Body of pancreas (tissue), 4 donors: ENCODE data around the gene EML4.

Experiments
- POLR2A ChIP-seq, 3 donors: fragments of 450-650 bp; IDR thresholded peaks; one replicate each; pipeline ENCODE4 v1.6.1; 2016; ENCODE audit warnings: antibody characterized with exemption in 3 of 3, mild to moderate bottlenecking in 2 of 3
- TF ChIP-seq, protein P1 (sequence below), 7 experiments: fragments of 450-650 bp in 4 of 7; fragments of 200-600 bp in 3 of 7; sonication (generic) in 3 of 7; IDR thresholded peaks; one replicate each; pipeline ENCODE4 v1.5.1; 2016 to 2019; ENCODE audit warnings: antibody characterized with exemption in 7 of 7

DNA sequence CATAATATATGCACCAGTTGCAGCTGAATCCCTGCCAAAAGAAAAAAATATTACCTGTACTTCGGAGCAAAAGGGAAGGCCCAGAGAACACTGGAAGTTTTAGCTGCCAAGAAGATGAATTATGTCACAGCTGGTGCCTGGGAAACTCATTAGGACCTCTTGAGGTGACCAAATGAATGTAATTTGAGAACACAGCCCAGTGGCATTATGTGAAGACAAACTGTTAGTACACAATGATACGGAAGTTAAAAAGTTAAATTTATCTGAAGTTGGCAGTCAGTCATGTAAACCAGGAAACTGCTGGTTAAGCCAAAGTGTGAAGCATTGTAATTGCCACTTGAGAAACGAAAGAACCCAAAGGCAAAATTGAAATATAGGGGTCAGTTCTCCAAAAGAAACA, 80.7 kb downstream of the EML4 start:
- no peak for TF ChIP-seq POLR2A (IDR thresholded peaks at IDR 0.05)
- TF ChIP-seq, protein P1, sequence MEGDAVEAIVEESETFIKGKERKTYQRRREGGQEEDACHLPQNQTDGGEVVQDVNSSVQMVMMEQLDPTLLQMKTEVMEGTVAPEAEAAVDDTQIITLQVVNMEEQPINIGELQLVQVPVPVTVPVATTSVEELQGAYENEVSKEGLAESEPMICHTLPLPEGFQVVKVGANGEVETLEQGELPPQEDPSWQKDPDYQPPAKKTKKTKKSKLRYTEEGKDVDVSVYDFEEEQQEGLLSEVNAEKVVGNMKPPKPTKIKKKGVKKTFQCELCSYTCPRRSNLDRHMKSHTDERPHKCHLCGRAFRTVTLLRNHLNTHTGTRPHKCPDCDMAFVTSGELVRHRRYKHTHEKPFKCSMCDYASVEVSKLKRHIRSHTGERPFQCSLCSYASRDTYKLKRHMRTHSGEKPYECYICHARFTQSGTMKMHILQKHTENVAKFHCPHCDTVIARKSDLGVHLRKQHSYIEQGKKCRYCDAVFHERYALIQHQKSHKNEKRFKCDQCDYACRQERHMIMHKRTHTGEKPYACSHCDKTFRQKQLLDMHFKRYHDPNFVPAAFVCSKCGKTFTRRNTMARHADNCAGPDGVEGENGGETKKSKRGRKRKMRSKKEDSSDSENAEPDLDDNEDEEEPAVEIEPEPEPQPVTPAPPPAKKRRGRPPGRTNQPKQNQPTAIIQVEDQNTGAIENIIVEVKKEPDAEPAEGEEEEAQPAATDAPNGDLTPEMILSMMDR (IDR thresholded peaks at IDR 0.05), result no peak
